Panc1 (cell line): Measurements from ENCODE around the gene ZFP3. TPM values are rescaled to one million over a fixed set of nuclear protein-coding genes. Genes with fewer than 3 reads are reported as not detected.

Source experiments
- ATAC-seq: fragments of 200-7000 bp; cut with Tn5 transposase; 2 replicates; pipeline ENCODE4 v1.9.1; 2020; ENCODE audit warnings: mild to moderate bottlenecking, moderate library complexity
- BruUV-seq: library from RNA; stranded (reverse); fragments of 400-500 nt; replicated peaks from 2 replicates; lab custom pipeline; 2021; lab: Mats Ljungman, UMichigan
- CTCF ChIA-PET: fragments of 300-600 bp; sonication (Branson Sonifier 250); formaldehyde crosslinking; loops from one replicate; lab custom pipeline; 2022; ENCODE audit warnings: antibody characterized with exemption; lab: Charles Lee
- POLR2A ChIA-PET: fragments of 300-600 bp; sonication (Branson Sonifier 250); formaldehyde crosslinking; loops from one replicate; lab custom pipeline; 2022; ENCODE audit warnings: antibody characterized with exemption; lab: Charles Lee
- DNase-seq: peaks from one replicate; pipeline ENCODE4 v3.0.0-alpha.2; 2010; ENCODE audit warnings: low read depth, low spot score
- H3K27ac ChIP-seq: 2 replicates; pipeline ENCODE4 v1.5.1; 2011; ENCODE audit warnings: mild to moderate bottlenecking, low read length, inconsistent platforms
- H3K27me3 ChIP-seq: fragments of 200-500 bp; sonication (Bioruptor generic); 2 replicates; pipeline ENCODE4 v1.6.0; 2014; ENCODE audit warnings: low read length, inconsistent platforms; ENCODE audit not compliant: control insufficient read depth, insufficient read depth
- H3K36me3 ChIP-seq: fragments of 200-500 bp; sonication (Bioruptor generic); 2 replicates; pipeline ENCODE4 v1.5.1; 2014; ENCODE audit warnings: inconsistent platforms, mild to moderate bottlenecking, low read length, moderate library complexity; ENCODE audit not compliant: control insufficient read depth, insufficient read depth
- H3K4me1 ChIP-seq: 2 replicates; pipeline ENCODE4 v1.5.1; 2011; ENCODE audit warnings: inconsistent platforms, mild to moderate bottlenecking, low read length, moderate library complexity; ENCODE audit not compliant: control insufficient read depth, insufficient read depth
- H3K4me3 ChIP-seq, 2 experiments: 2 replicates each; pipeline ENCODE4 v1.5.1; 2011 to 2012; ENCODE audit warnings: low read depth in 2 of 2, low read length in 2 of 2, mild to moderate bottlenecking in 2 of 2, inconsistent platforms in 1 of 2, moderate library complexity in 1 of 2
- H3K9me3 ChIP-seq: fragments of 200-500 bp; sonication (Bioruptor generic); 2 replicates; pipeline ENCODE4 v1.5.1; 2014; ENCODE audit warnings: low read depth, mild to moderate bottlenecking, inconsistent platforms, low read length, moderate library complexity; ENCODE audit not compliant: control insufficient read depth, insufficient read depth
- CTCF ChIP-seq: fragments of 450-650 bp; IDR thresholded peaks from 2 replicates; pipeline ENCODE4 v1.5.1; 2017; ENCODE audit warnings: mild to moderate bottlenecking
- POLR2AphosphoS5 ChIP-seq: IDR thresholded peaks from 2 replicates; pipeline ENCODE4 v1.6.1; 2012; ENCODE audit warnings: mild to moderate bottlenecking, low read depth, low read length, moderate library complexity
- REST ChIP-seq, 2 experiments: IDR thresholded peaks; 2 replicates each; pipeline ENCODE4 v1.6.1; 2011 to 2012; ENCODE audit warnings: low read depth in 2 of 2, control low read depth in 1 of 2, low read length in 1 of 2, mild to moderate bottlenecking in 1 of 2, moderate library complexity in 1 of 2; ENCODE audit not compliant: insufficient read depth in 1 of 2
- SIN3A ChIP-seq: IDR thresholded peaks from 2 replicates; pipeline ENCODE4 v1.6.1; 2012; ENCODE audit warnings: low read depth, mild to moderate bottlenecking, low read length, moderate library complexity, borderline replicate concordance; ENCODE audit not compliant: insufficient read depth
- TCF7L2 ChIP-seq: IDR thresholded peaks from 2 replicates; pipeline ENCODE4 v1.6.1; 2011; ENCODE audit warnings: mild to moderate bottlenecking, low read depth, low read length, inconsistent platforms
- in situ Hi-C: cut with HindIII; loops from 2 replicates; pipeline ENCODE4 v1.10.0; 2016; ENCODE audit warnings: low sequenced_read_pairs, low pct_unique_long_range_greater_than_20kb
- intact Hi-C: fragments of 100-400 bp; cut with micrococcal nuclease; formaldehyde crosslinking; loops from one replicate; pipeline ENCODE4 v1.10.0; 2022; ENCODE audit not compliant: unreplicated experiment
- total RNA-seq: library from RNA; stranded (reverse); gene quantifications from one replicate; pipeline ENCODE4 v1.2.1, GENCODE V29; 2021; ENCODE audit not compliant: unreplicated experiment

The ZFP3 gene
- total RNA-seq, 1 experiment from 2014 or later: not detected

- CTCF ChIA-PET: no interaction called here
- intact Hi-C loops: no loop called here
Measured at GRCh38 chr17:5077781-5078105, 524 bp upstream of the ZFP3 start.

DNA sequence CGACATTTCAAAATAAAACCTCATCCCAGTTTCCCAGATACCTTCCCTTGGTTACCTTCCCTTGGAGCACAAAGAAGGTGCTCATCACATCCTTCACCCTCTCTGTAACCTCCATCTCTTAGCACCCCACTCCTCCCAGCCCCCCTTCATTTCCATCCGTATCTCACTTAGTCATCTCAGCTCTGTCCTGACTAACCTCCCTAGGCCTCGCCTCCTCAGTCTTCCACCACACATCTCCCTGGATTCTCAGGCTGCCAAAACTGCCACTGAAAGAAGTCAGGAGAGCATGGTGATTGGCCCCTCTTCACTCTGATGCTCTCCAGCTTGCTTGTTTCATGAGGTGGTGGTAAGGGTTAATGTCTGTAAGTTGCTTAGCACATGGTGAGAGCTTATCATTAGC is 2.3 kb downstream of the ZFP3 start:
- ChIA-PET POLR2A (no interaction called here), CTCF (interaction anchor here (0.5 kb wide), 1 partner anchor 18 kb away, joined by 5 read pairs; no protein-coding TSS in a partner anchor)
- ATAC-seq (no peak), DNase-seq (no peak)
- BruUV-seq: no TSS peak
- intact Hi-C loops (no loop called here), in situ Hi-C loops (no loop called here)
- H3K27ac ChIP-seq: no peak overlapping the region
- TF ChIP-seq TCF7L2 (no peak), POLR2AphosphoS5 (no peak), REST (IDR thresholded peaks at IDR 0.05; ENCODE audit: insufficient read depth in 1 of 2, low read depth in 2 of 2, low read length in 1 of 2) (no peak), CTCF (no peak), SIN3A (no peak)
- no peaks in the 10 kb centered on the region for H3K36me3 ChIP-seq
- no peaks in the 10 kb centered on the region for H3K27me3 ChIP-seq
- 0 out of 2 replicates have a peak, but pooled peaks cover 5% of the 10 kb centered on the region for H3K9me3 ChIP-seq
- no peaks in the 10 kb centered on the region for H3K4me1 ChIP-seq
- no peak overlapping the region for H3K4me3 ChIP-seq

More at GRCh38 chr17:5077781-5078105, 524 bp upstream of the ZFP3 start:
- no peaks in the 10 kb centered on the region for H3K36me3 ChIP-seq
- no peak overlapping the region for H3K27ac ChIP-seq
- peak overlapping the region in 1 of 2 experiments; percentile 31; a peak in 1 of 4 replicates for H3K4me3 ChIP-seq
- POLR2A ChIA-PET: no interaction called here
- in situ Hi-C loops: no loop called here
- TF ChIP-seq POLR2AphosphoS5: no peak
- no peak for DNase-seq
- ATAC-seq: no peak
- H3K9me3 ChIP-seq: 0 out of 2 replicates have a peak, but pooled peaks cover 3% of the 10 kb centered on the region
- H3K4me1 ChIP-seq: no peaks in the 10 kb centered on the region
- no TSS peak for BruUV-seq
- H3K27me3 ChIP-seq: no peaks in the 10 kb centered on the region

DNA sequence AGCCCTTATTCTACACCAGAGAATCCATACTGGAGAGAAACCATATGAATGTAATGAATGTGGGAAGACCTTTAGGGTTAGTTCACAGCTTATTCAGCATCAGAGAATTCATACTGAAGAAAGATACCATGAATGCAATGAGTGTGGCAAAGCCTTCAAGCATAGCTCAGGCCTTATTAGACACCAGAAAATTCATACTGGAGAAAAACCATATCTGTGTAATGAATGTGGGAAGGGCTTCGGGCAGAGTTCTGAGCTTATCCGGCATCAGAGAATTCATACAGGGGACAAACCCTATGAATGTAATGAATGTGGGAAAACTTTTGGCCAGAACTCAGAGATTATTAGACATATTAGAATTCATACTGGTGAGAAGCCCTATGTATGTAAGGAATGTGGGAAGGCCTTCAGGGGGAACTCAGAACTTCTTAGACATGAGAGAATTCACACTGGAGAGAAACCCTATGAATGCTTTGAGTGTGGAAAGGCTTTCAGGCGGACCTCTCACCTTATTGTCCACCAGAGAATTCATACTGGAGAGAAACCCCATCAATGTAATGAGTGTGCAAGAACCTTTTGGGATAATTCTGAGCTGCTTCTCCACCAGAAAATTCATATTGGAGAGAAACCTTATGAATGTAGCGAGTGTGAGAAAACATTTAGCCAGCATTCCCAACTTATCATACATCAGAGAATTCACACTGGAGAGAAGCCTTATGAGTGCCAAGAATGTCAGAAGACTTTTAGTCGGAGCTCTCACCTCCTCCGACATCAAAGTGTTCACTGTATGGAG is 14.1 kb downstream of the ZFP3 start:
- Histone ChIP-seq H3K27ac (no peak overlapping the region), H3K4me3 (no peak overlapping the region), H3K27me3 (no peaks in the 10 kb centered on the region), H3K36me3 (no peaks in the 10 kb centered on the region), H3K4me1 (no peaks in the 10 kb centered on the region), H3K9me3 (peaks cover 45% of the 10 kb centered on the region)
- intact Hi-C loops: no loop called here
- ATAC-seq (no peak), DNase-seq (no peak)
- no peak for TF ChIP-seq REST (IDR thresholded peaks at IDR 0.05; ENCODE audit: insufficient read depth in 1 of 2, low read depth in 2 of 2, low read length in 1 of 2)
- no peak for TF ChIP-seq SIN3A
- TF ChIP-seq CTCF: no peak
- no peak for TF ChIP-seq TCF7L2
- no peak for TF ChIP-seq POLR2AphosphoS5
- in situ Hi-C loops: no loop called here
- POLR2A ChIA-PET: no interaction called here
- no TSS peak for BruUV-seq
- CTCF ChIA-PET: no interaction called here
